Measurements from ENCODE around the gene C20orf173.

DNA sequence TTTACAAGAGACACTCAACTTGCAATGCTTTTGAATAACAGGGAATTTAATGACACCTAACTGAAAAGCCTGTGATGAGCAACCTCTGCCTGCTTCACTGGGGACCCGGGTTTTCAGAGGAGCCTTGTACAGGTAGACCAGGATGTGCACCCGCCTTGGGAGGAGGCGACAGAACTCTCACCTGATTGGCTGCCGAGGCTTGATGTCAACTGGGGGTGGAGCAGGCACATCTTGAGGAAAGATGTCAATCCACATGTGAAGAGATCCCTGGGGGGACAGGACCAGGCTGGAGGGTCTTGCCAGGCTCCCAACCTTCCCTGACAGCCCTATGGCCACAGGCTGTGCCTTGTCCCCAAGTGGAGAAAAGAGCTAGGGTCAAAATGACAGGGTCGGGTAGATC is 32.2 kb upstream of the C20orf173 start:
- no peak for TF ChIP-seq GATA2 (IDR thresholded peaks at IDR 0.05; ENCODE audit: low read depth, low read length)
- TF ChIP-seq GATA3 (IDR thresholded peaks at IDR 0.05; ENCODE audit: low read depth, low read length) = no peak
